ENCODE results near the gene RPS26.

RPS26 gene

DNA sequence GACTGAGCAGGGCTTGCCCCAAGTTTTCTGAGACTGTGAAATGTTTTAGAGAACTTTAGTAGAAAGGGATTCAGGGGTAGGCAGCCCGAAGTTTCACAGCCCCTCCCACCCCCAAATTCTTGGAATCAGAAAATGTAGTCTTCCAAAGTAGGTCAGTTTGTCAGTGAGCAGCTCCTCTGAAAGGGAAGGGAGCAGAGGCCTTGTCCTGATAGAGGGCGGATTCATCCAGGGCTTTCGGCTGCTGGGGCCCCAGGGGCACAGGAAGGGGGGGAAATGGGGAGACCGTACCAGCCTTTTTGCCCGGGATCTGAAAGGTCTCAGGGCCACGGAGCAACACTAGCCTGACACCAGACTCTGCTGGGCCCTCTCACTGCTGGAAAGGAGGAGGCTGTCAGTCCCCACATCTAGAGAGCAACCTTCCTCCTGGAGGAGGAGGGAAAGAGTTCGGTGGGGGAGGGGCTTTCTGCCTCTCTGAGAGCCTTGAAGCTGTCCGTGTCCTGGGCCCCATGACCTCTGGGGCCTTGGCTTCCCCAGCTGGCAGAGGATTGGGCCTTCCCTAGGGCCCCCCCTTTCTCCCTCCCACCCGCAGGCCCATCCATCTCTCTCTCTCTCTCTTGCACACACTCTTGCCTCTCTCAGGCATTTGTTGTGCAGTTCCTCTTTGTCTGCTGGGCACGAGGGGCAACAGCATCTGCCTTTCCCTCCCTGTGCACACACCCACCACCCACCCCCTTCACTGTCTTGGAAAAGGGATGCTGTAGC lies 21.1 kb upstream of the RPS26 start, which contains the start of gene IKZF4:
Gene IKZF4 (plus strand): TSS at position 621 of the 762 bp plus-strand sequence. CDS start 451 bp downstream, outside the sequence.
- H3K9me3 ChIP-seq: no peaks in the 10 kb centered on the region
- peak within 1 kb of the TSS; percentile 56 for H3K4me3 ChIP-seq (ENCODE audit: low read depth, low read length)
- peak; percentile 55 for DNase-seq
- TF ChIP-seq, protein P1, sequence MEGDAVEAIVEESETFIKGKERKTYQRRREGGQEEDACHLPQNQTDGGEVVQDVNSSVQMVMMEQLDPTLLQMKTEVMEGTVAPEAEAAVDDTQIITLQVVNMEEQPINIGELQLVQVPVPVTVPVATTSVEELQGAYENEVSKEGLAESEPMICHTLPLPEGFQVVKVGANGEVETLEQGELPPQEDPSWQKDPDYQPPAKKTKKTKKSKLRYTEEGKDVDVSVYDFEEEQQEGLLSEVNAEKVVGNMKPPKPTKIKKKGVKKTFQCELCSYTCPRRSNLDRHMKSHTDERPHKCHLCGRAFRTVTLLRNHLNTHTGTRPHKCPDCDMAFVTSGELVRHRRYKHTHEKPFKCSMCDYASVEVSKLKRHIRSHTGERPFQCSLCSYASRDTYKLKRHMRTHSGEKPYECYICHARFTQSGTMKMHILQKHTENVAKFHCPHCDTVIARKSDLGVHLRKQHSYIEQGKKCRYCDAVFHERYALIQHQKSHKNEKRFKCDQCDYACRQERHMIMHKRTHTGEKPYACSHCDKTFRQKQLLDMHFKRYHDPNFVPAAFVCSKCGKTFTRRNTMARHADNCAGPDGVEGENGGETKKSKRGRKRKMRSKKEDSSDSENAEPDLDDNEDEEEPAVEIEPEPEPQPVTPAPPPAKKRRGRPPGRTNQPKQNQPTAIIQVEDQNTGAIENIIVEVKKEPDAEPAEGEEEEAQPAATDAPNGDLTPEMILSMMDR (IDR thresholded peaks at IDR 0.05; ENCODE audit: low read depth, low read length): no peak
- H3K4me1 ChIP-seq: peaks cover 11% of the 10 kb centered on the region
- no peaks in the 10 kb centered on the region for H3K27me3 ChIP-seq
- H3K36me3 ChIP-seq: no peaks in the 10 kb centered on the region

DNA sequence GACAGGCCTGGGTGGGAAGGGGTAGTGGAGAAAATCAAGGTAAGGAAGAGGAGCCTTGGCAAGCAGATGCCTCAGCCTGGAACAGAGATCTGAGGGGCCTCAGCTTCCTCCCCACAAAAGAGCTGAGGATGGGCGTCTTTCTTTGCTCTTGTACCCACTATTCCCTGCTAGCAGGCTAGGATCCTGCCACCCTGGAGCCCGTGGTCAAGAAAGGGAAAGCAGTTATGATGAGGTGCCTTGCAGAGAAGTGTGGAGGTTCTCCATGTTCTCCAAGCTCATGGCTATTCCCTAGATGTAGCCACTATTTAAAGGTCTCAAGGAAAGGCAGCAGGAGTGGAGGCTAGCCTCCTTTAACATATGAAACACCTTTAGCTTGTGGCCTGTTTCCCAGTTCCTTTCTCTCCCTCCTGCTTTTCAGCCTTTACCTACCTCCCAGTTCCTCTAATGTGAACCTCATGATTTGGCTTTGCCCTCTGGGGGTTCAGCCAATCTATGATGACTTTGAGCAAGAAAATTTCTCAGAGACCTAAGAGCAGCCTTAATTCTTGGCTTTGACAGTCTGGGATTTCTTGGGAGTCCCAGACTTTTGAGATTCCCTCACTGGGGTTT lies 19.7 kb upstream of the RPS26 start:
- TF ChIP-seq, protein P1 (IDR thresholded peaks at IDR 0.05; ENCODE audit: low read depth, low read length): no peak
- H3K4me1 ChIP-seq: peaks cover 11% of the 10 kb centered on the region
- no peaks in the 10 kb centered on the region for H3K9me3 ChIP-seq
- DNase-seq: no peak
- peak overlapping the region; percentile 56 for H3K4me3 ChIP-seq (ENCODE audit: low read depth, low read length)
- H3K36me3 ChIP-seq: no peaks in the 10 kb centered on the region
- no peaks in the 10 kb centered on the region for H3K27me3 ChIP-seq

DNA sequence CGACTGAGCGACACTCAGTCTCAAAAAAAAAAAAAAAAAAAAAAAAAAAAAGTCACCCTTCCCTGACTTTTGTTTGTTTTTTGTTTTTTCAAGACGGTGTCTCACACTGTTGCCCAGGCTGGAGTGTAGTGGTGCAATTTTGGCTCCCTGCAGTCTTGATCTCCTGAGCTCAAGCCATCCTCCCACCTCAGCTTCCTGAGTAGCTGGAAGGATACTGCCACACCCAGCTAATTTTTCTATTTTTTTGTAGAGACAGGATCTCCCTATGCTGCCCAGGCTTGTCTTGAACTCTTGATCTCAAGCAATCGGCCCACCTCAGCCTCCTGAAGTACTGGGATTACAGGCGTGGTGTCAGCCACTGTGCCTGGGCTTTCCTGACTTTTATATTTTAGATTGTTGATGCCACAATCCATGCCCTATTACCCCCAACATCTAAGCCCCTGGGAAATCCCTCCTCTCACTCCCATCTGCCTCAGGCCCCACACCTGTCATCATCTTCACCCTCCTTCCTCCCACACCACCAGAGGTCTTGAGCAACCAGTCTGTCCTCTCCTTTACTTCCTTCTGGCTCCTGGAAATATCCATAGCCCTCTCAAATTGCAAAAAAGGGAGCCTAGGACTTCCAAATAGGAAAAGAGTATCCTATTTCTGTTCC lies 13.1 kb upstream of the RPS26 start:
- TF ChIP-seq, protein P1 (IDR thresholded peaks at IDR 0.05; ENCODE audit: low read depth, low read length): no peak
- no peaks in the 10 kb centered on the region for H3K36me3 ChIP-seq
- no peaks in the 10 kb centered on the region for H3K9me3 ChIP-seq
- no peaks in the 10 kb centered on the region for H3K27me3 ChIP-seq
- H3K4me1 ChIP-seq: no peaks in the 10 kb centered on the region
- H3K4me3 ChIP-seq (ENCODE audit: low read depth, low read length): no peak overlapping the region
- DNase-seq: no peak

DNA sequence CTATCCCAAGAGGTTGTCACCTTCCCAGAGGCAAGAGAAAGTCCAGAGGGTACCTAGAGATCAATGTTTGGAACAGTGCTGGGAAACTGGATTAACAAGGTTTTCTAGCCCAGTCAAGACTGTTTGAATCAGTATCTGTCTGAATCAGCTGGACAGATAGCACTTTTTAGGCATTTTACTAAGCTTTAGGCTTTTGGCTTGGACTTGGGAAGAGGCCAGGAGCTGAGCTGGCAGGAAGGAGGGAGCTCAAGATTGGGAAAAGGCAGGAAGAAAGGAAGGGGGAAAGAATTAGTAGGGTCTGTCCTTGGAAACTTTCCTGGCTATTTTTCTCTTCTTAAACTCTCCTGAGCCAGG lies 12.6 kb upstream of the RPS26 start:
- no peaks in the 10 kb centered on the region for H3K4me1 ChIP-seq
- no peaks in the 10 kb centered on the region for H3K36me3 ChIP-seq
- no peaks in the 10 kb centered on the region for H3K9me3 ChIP-seq
- no peak overlapping the region for H3K4me3 ChIP-seq (ENCODE audit: low read depth, low read length)
- DNase-seq: no peak
- TF ChIP-seq, protein P1 (IDR thresholded peaks at IDR 0.05; ENCODE audit: low read depth, low read length): no peak
- H3K27me3 ChIP-seq: no peaks in the 10 kb centered on the region

DNA sequence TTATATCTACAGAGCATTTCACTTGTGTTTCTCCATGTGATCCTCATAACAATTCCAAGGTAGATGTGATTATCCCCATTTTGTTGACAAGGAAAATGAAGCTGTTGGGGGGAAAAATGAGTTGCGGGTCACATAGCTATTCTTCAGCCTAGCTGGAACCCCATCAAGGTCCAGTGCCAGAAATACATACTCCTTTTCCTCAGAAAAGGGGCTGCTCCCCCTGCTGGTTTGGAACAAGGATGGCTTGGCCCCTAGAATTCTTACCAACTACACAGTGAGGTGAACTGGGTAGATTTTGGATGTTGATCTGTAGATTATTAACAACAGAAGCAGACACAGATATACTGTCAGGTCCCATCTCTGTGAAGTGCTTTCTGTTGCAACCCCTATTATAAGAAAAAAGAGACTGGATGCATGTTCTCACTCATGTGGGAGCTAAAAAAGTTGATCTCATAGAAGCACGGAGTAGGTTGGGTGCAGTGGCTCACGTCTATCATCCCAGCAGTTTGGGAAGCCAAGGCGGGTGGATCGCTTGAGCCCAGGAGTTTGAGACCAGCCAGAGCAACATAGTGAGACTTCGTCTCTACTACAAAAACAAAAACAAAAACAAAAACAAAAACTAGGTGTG lies 11.9 kb upstream of the RPS26 start:
- Histone ChIP-seq H3K9me3 (no peaks in the 10 kb centered on the region), H3K36me3 (no peaks in the 10 kb centered on the region), H3K4me3 (ENCODE audit: low read depth, low read length) (no peak overlapping the region), H3K4me1 (no peaks in the 10 kb centered on the region), H3K27me3 (no peaks in the 10 kb centered on the region)
- peak; percentile 72 for DNase-seq
- TF ChIP-seq, protein P1 (IDR thresholded peaks at IDR 0.05; ENCODE audit: low read depth, low read length): peak; percentile 87

Measured in BE2C (cell line).